ENCODE data around the gene EML2. TPM values are rescaled to one million over a fixed set of nuclear protein-coding genes. Genes with fewer than 3 reads are reported as not detected.

EML2 gene
- total RNA-seq, 2 donors from 2014 or later = 47.3 to 55.6 TPM

- H3K4me1 ChIP-seq (replicated peaks) = no peaks in the 10 kb centered on the region
- no peaks in the 10 kb centered on the region for H3K9me3 ChIP-seq
- WGBS = 47% methylated on average over 5 of the region's 5 CpGs
- intact Hi-C loops (cut with DNase I) = no loop called here
- H3K36me3 ChIP-seq = no peaks in the 10 kb centered on the region
- H3K27ac ChIP-seq = no peak overlapping the region
- no peak overlapping the region for H3K4me3 ChIP-seq
- TF ChIP-seq POLR2AphosphoS5 (IDR thresholded peaks at IDR 0.05) (no peak), CTCF (IDR thresholded peaks at IDR 0.05) (no peak), POLR2A (IDR thresholded peaks at IDR 0.05) (no peak)
- no peak for DNase-seq (ENCODE audit: low spot score)
- peaks cover 15% of the 10 kb centered on the region for H3K27me3 ChIP-seq (replicated peaks; ENCODE audit: insufficient read depth)
Measured at GRCh38 chr19:45600340-45600885, 38.8 kb downstream of the EML2 start.

- DNase-seq (ENCODE audit: low spot score) = no peak
- peaks cover 15% of the 10 kb centered on the region for H3K27me3 ChIP-seq (replicated peaks; ENCODE audit: insufficient read depth)
- H3K36me3 ChIP-seq = no peaks in the 10 kb centered on the region
- intact Hi-C loops (cut with DNase I) = no loop called here
- TF ChIP-seq POLR2A (IDR thresholded peaks at IDR 0.05) (no peak), POLR2AphosphoS5 (IDR thresholded peaks at IDR 0.05) (no peak), CTCF (IDR thresholded peaks at IDR 0.05) (no peak)
- no peaks in the 10 kb centered on the region for H3K9me3 ChIP-seq
- 11% methylated on average over 11 of the region's 13 CpGs for WGBS
- no peak overlapping the region for H3K27ac ChIP-seq
- no peaks in the 10 kb centered on the region for H3K4me1 ChIP-seq (replicated peaks)
- no peak overlapping the region for H3K4me3 ChIP-seq
Measured at GRCh38 chr19:45599286-45599685, 39.9 kb downstream of the EML2 start.

- H3K4me1 ChIP-seq (replicated peaks) = no peaks in the 10 kb centered on the region
- H3K9me3 ChIP-seq = no peaks in the 10 kb centered on the region
- intact Hi-C loops (cut with DNase I) = no loop called here
- no peak overlapping the region for H3K27ac ChIP-seq
- no peak for TF ChIP-seq POLR2A (IDR thresholded peaks at IDR 0.05)
- no peak for TF ChIP-seq POLR2AphosphoS5 (IDR thresholded peaks at IDR 0.05)
- TF ChIP-seq CTCF (IDR thresholded peaks at IDR 0.05) = no peak
- WGBS = 6% methylated on average over 22 of the region's 22 CpGs
- no peaks in the 10 kb centered on the region for H3K36me3 ChIP-seq
- DNase-seq (ENCODE audit: low spot score) = no peak
- H3K27me3 ChIP-seq (replicated peaks; ENCODE audit: insufficient read depth) = peaks cover 15% of the 10 kb centered on the region
- no peak overlapping the region for H3K4me3 ChIP-seq
Measured at GRCh38 chr19:45598267-45599001, 40.8 kb downstream of the EML2 start.

GRCh38 chr19:45597425-45598111 lies 41.6 kb downstream of the EML2 start:
- Histone ChIP-seq H3K4me3 (no peak overlapping the region), H3K4me1 (replicated peaks) (no peaks in the 10 kb centered on the region), H3K27me3 (replicated peaks; ENCODE audit: insufficient read depth) (peaks cover 15% of the 10 kb centered on the region), H3K36me3 (no peaks in the 10 kb centered on the region), H3K9me3 (no peaks in the 10 kb centered on the region), H3K27ac (no peak overlapping the region)
- WGBS = 20% methylated on average over 5 of the region's 5 CpGs
- no peak for TF ChIP-seq POLR2AphosphoS5 (IDR thresholded peaks at IDR 0.05)
- intact Hi-C loops (cut with DNase I) = no loop called here
- no peak for DNase-seq (ENCODE audit: low spot score)

- no peak for DNase-seq (ENCODE audit: low spot score)
- no peaks in the 10 kb centered on the region for H3K9me3 ChIP-seq
- intact Hi-C loops (cut with DNase I) = no loop called here
- no peak overlapping the region for H3K4me3 ChIP-seq
- no peaks in the 10 kb centered on the region for H3K4me1 ChIP-seq (replicated peaks)
- H3K27ac ChIP-seq = no peak overlapping the region
- no peak for TF ChIP-seq POLR2A (IDR thresholded peaks at IDR 0.05)
- no peak for TF ChIP-seq CTCF (IDR thresholded peaks at IDR 0.05)
- no peak for TF ChIP-seq POLR2AphosphoS5 (IDR thresholded peaks at IDR 0.05)
- no peaks in the 10 kb centered on the region for H3K36me3 ChIP-seq
- H3K27me3 ChIP-seq (replicated peaks; ENCODE audit: insufficient read depth) = peaks cover 9% of the 10 kb centered on the region
- 57% methylated on average over 6 of the region's 6 CpGs for WGBS
Measured at GRCh38 chr19:45595814-45596213, 43.4 kb downstream of the EML2 start.
